OCI-LY1 (cell line): Measurements from ENCODE around the gene FKRP.

ENCODE experiments used
- CTCF ChIP-seq: fragments of 200-600 bp; sonication (generic), shearing (Covaris generic); IDR thresholded peaks from 2 replicates; pipeline ENCODE4 v1.5.1; 2017; ENCODE audit warnings: mild to moderate bottlenecking, antibody characterized with exemption, low read length, moderate library complexity, mixed read lengths
- EZH2 ChIP-seq: fragments of 200-600 bp; sonication (generic), shearing (Covaris generic); IDR thresholded peaks from 2 replicates; pipeline ENCODE4 v1.8.0; 2017; ENCODE audit warnings: borderline replicate concordance, mixed run types, mild to moderate bottlenecking, antibody characterized with exemption, low read length, moderate library complexity, mixed read lengths

GRCh38 chr19:46755853-46756543 lies 10.1 kb downstream of the FKRP start:
- TF ChIP-seq CTCF (no peak), EZH2 (no peak)
